Lower leg skin (tissue), 4 donors: ENCODE results near the gene EXOC6. TPM values are rescaled to one million over a fixed set of nuclear protein-coding genes. Genes with fewer than 3 reads are reported as not detected.
"Not testable (repeated sequence)": the region's sequence is repeated elsewhere in the genome, so short reads cannot be mapped to it uniquely, and the experiment has no call there.

ENCODE experiments used
- DNase-seq, 2 donors: peaks; one replicate each; pipeline ENCODE4 v3.0.0-alpha.2; 2019; ENCODE audit warnings: low spot score in 2 of 2
- H3K4me3 ChIP-seq: fragments of 200-600 bp; sonication (generic); 2 replicates; pipeline ENCODE4 v1.5.1; 2017; ENCODE audit warnings: mild to moderate bottlenecking, low read depth; ENCODE audit not compliant: poor library complexity, severe bottlenecking
- CTCF ChIP-seq, 3 donors: fragments of 450-650 bp; IDR thresholded peaks; one replicate each; pipeline ENCODE4 v1.5.1; 2016; ENCODE audit warnings: antibody characterized with exemption in 3 of 3, mild to moderate bottlenecking in 3 of 3, moderate library complexity in 2 of 3
- POLR2A ChIP-seq, 2 donors: fragments of 450-650 bp; IDR thresholded peaks; one replicate each; pipeline ENCODE4 v1.6.1; 2016 to 2017; ENCODE audit warnings: antibody characterized with exemption in 2 of 2, mild to moderate bottlenecking in 1 of 2, moderate library complexity in 1 of 2
- WGBS, 2 donors: methylation state at CpG; one replicate each; pipeline ENCODE4 v1.1.5; 2018; 5-methylcytosine and 5-hydroxymethylcytosine counted together
- intact Hi-C: fragments of 100-400 bp; cut with DNase I; formaldehyde crosslinking; loops from one replicate; pipeline ENCODE4 v1.15.0; 2023; ENCODE audit warnings: low total_unique reads
- total RNA-seq, 4 donors: library from RNA; depleted of rRNA; stranded (reverse); fragments of >200 nt; gene quantifications; one replicate each; pipeline ENCODE4 v1.1.0, GENCODE V29; 2016

The EXOC6 gene
- total RNA-seq, 4 donors from 2014 or later: 5.2 to 8.4 (median 6.0) TPM

GRCh38 chr10:92931597-92931996 is 83.3 kb downstream of the EXOC6 start:
- no peak for DNase-seq
- H3K4me3 ChIP-seq: no peak overlapping the region
- TF ChIP-seq CTCF (IDR thresholded peaks at IDR 0.05) (no peak), POLR2A (IDR thresholded peaks at IDR 0.05) (no peak)
- 47 to 82% methylated on average over 1 of the region's 1 CpG for WGBS, 2 donors
- intact Hi-C loops: no loop called here

- no peak for TF ChIP-seq CTCF (IDR thresholded peaks at IDR 0.05)
- no peak for TF ChIP-seq POLR2A (IDR thresholded peaks at IDR 0.05)
- no peak for DNase-seq
- no peak overlapping the region for H3K4me3 ChIP-seq
- intact Hi-C loops: no loop called here
Observed at GRCh38 chr10:92937876-92938275, 89.6 kb downstream of the EXOC6 start.

- DNase-seq: no peak
Observed at GRCh38 chr10:92938841-92939240, 90.5 kb downstream of the EXOC6 start.

GRCh38 chr10:92942226-92942625 is 93.9 kb downstream of the EXOC6 start:
- no peak for DNase-seq
- intact Hi-C loops: no loop called here
- no peak overlapping the region for H3K4me3 ChIP-seq
- TF ChIP-seq CTCF (IDR thresholded peaks at IDR 0.05) (no peak), POLR2A (IDR thresholded peaks at IDR 0.05) (no peak)

More at GRCh38 chr10:92938841-92939240, 90.5 kb downstream of the EXOC6 start:
- H3K4me3 ChIP-seq: no peak overlapping the region
- WGBS, 2 donors: 93 to 97% methylated on average over 1 of the region's 1 CpG
- intact Hi-C loops: no loop called here
- no peak for TF ChIP-seq POLR2A (IDR thresholded peaks at IDR 0.05)
- no peak for TF ChIP-seq CTCF (IDR thresholded peaks at IDR 0.05)

GRCh38 chr10:92946491-92946890 is 98.2 kb downstream of the EXOC6 start:
- WGBS, 2 donors: 95 to 96% methylated on average over 3 of the region's 3 CpGs
- no peak for DNase-seq
- TF ChIP-seq CTCF (IDR thresholded peaks at IDR 0.05): no peak
- TF ChIP-seq POLR2A (IDR thresholded peaks at IDR 0.05): no peak
- intact Hi-C loops: no loop called here
- H3K4me3 ChIP-seq: no peak overlapping the region

GRCh38 chr10:92952573-92952972 is 104.3 kb downstream of the EXOC6 start:
- DNase-seq, intact Hi-C loops, H3K4me3 ChIP-seq: not testable (repeated sequence)
